Ovary (tissue), 3 donors: ENCODE data around the gene MYBPC3.

Source experiments
- CTCF ChIP-seq, 3 donors: fragments of 450-650 bp in 2 of 3; fragments of 200-600 bp in 1 of 3; IDR thresholded peaks; one replicate each; pipeline versions ENCODE4 v1.5.1 to v1.8.0; 2016 to 2022; ENCODE audit warnings: antibody characterized with exemption in 3 of 3, mild to moderate bottlenecking in 1 of 3
- POLR2A ChIP-seq: fragments of 450-650 bp; IDR thresholded peaks from one replicate; pipeline ENCODE4 v1.6.1; 2017; ENCODE audit warnings: antibody characterized with exemption, mild to moderate bottlenecking, moderate library complexity
- donor health status: DM: no; HTN: no; CAD: no.

- TF ChIP-seq CTCF (IDR thresholded peaks at IDR 0.05): no peak
- no peak for TF ChIP-seq POLR2A
Observed at GRCh38 chr11:47329431-47329986, 23.0 kb downstream of the MYBPC3 start.
